GM21576 (cell line): ENCODE data around the gene PRR29.

ENCODE experiments used
- ATAC-seq: cut with Tn5 transposase; IDR thresholded peaks from one replicate; pipeline ENCODE4 v1.9.1; 2021; ENCODE audit warnings: mild to moderate bottlenecking, moderate library complexity; ENCODE audit not compliant: unreplicated experiment

The PRR29 gene

GRCh38 chr17:64039106-64039400, 40.9 kb downstream of the PRR29 start:
- ATAC-seq: no peak

- no peak for ATAC-seq
Measured at GRCh38 chr17:64040206-64040605, 42.1 kb downstream of the PRR29 start.

GRCh38 chr17:64041912-64042311, 43.8 kb downstream of the PRR29 start:
- no peak for ATAC-seq

GRCh38 chr17:64042700-64043485, 44.7 kb downstream of the PRR29 start:
- ATAC-seq: no peak

- ATAC-seq: no peak
Measured at GRCh38 chr17:64045176-64045575, 47.0 kb downstream of the PRR29 start.

DNA sequence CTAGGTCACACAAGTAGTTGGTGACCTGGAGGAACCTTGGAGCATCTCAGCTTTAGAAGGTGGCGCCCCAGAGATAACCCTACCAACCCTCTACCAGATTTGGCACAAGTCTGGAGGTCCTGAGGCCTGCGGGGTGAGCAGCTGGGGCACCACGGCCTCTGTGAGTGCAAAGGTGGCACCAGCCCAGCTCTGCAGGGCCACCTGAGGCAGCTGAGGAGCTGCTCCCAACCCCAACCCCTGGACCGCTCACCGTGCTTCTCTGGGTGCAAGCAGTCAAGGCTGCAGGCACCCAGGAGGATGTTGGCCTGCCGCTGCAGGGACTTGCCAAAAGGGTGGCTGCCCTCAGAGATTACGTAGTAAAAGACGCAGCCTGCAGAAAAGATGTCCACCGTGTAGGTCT, 50.7 kb downstream of the PRR29 start:
- ATAC-seq: no peak

DNA sequence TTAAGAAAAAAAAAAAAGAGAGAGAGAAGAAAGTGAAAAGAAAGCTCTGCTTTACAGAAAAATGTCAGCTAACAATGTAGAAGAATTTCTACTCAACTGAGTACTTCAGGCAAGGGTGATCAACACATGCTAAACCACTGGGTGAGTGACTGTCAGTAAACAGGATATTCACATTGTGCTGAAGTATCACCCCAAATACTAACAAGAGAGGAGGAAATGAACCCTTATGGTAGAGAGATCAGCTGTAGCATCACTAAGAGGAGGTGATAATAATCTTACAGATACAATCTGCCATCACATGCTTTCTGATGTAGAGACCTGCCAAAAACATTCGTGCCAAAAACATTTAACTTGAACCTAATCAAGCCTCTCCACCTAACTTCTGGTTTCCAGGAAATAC, 53.0 kb downstream of the PRR29 start:
- no peak for ATAC-seq

DNA sequence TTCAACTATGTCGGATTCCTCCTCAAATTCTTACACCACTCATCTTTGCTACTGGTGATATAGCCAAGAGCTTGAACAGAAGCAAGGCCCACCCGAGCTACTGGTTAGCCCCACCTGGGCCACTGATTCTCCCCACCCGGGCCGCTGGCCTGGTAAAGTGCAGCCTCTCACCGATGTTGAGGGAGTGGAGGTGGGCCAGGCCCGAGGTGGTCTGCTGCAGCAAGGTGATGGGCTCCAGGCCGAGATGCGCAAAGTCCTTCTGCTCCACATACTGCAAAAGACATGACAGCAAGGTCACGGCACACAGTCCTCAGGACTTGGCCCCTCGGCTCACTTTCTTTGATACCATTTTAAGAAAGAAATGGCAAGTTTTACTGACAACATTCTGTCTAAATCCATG, 55.0 kb downstream of the PRR29 start:
- ATAC-seq: no peak
